Stimulated activated CD8-positive, alpha-beta memory T cell treated with anti-CD3 and anti-CD28 coated beads, Interleukin-12 subunit alpha, Interleukin-12 subunit beta, amount 100 ng/mL, for 24 hours (primary cell): Measurements from ENCODE around the gene MYORG.
A peak's percentile ranks its signal among the peaks of the same experiment; 100 is the strongest.

Experiments
- DNase-seq: peaks from one replicate; pipeline ENCODE4 v3.0.0-alpha.2; 2020; ENCODE audit errors: extremely low read depth

Gene MYORG

DNA sequence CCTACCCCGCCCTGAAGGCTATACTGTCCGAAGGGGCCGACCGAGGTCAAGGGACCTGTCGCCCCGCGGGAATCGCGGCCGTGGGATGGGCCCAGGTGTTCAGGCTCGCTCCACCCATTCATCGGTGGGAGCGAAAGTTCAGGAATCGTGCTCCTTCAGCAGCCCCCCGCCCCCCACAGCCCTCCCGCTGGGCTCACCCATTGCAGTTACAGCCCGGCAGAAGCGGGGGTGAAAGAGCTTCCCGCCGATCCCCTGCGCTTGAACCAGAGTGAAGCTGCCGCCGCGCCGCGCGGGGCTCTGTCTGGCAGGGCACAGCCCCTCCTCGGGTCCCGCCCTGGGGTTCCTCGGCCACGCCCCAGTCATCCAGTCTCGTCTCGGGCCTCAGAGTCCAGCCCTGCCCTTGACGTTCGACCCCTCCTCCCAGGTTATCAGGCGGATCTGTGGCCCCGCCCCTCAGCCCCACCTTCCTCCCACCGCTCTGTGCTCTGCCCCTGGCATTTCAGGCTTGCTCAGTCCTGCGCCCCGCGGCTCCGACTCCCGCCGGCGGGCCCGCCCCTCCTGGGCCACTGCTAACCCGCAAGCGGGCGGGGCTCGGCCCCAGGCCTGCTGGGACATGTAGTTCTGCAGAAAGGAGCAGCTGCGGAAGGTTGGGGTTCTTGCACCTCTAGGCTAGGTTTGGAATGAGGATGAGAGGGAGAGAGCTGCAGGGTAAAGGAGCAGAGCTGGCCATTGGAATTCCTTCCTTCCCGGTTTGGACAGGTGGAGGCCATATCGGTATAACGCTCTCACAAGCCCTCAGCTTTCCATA is at the start of gene MYORG:
Gene MYORG, minus strand, starts transcription at position 303 of the 808 bp plus-strand sequence. CDS start 3,955 bp downstream, outside the sequence.
- DNase-seq = peak; percentile 96

DNA sequence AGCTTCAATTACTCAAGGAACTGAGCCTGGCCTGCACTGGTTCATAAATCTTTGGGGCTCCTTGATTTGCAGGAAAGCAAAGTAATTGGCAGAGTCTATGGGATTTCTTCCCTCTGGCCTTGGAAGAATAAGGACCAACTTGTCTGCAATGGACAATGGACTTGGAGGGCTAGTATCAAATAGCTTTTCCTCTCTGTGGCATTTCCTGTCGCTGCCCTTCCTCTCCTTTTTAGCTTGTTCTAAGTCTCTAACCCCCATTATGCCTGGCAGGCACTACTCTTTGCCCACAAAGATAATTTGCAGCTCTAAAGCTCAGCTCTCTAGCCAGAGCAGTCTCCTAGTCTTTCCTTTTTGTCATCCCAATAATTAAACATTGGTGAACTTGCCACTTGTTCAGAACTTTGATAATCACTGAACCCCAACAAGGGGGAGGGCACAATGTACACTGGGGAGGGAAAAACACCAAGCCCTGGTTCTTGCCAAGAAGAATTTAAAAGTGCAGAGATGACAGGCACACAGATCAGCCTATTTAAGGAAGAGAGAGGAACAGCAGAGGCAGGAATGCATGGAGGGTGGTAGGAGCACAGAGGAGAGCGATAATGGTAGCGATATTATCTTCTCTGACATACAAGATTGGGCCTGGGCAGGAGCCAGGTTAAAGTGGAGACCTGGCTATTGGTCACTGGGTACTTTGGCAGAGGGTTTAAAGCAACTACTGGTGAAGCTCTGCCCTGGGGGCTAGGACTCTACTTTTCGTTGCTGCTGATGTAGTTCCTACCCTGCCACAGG is 43.2 kb upstream of the MYORG start:
- no peak for DNase-seq

DNA sequence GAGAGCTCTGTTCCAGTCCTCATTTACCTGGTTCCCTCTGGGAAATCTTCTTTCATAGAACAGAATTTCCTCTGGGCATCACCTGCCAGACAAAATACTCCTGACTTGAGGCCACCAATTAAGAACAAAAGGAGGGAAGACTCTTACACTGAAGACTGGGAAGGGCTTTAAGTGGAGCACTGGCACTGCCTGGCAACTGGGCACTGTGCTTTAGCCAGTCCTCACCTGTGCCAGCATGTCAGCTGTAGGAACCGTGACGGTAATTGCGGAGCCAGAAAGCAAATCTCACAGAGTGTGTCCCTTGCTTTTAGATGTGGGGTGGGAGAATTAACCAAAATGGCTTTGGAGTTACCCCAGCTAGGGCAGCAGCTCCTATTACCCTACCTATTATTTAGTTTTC is 41.0 kb upstream of the MYORG start:
- DNase-seq = no peak

DNA sequence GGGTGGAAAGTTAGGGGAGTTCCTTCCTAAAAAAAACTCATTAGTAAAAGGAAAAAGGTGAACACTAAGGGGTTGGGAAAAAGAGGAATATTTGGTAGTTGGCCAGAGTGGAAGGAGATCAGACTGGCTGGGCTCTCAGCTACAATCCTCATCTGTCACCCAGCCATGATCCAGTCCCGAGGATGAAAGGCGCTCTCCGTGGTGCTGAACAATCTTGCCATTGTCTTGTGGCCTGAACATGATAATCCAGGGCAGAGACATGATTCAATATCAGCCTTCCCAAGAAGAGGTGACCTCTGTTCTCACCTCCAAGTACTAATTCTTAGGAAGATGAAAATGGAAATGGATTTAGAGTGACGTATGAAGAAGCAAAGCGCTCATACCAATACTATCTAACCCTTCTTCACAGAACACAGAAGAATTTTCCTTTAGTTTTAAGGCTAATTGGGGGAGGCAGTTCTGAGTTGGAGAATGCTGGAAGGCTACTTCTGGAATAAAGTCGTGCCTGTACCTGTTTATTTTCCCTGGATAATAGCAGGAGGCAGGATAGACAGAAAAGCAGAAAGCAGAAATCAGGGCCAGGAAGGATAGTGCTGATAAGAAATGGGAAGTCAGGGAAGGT is 36.6 kb upstream of the MYORG start:
- DNase-seq = no peak

DNA sequence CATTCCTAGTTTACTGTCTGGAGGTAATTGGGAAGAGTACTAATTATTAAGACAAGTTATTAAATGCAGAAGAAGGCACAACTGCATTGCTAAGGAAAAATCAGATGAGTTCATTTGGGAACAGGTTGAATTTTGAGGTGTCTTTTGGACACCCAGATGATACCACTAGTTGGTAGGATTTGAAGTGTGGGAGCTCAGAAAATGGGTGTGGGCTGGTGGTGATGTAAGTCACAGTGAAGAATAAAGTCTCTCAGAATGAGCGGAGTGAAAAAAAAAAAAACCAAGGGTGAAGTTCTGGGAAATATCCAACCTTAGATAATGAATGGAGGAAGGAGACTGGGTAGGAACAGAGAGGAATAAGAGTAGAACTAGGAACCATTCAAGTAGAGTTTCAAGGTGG is 35.6 kb upstream of the MYORG start:
- no peak for DNase-seq

DNA sequence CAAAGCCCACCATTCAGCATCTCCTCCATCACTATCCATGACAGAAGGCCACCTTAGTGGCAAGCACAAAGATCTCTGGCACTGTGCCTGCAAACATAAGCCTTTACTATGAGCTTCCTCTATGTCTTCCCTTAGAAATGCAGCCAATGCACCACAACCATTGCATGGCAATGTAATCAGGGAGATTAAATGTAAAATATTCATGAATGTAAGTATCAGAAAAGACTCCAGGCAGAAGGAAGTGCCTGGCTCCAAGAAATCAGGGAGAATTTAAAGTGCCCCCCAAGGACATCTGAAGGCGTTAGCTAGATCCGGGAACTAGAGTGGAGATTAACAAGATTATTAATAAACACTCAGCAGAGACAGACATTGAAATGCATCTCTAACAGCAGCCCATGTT is 32.5 kb upstream of the MYORG start:
- DNase-seq = no peak

DNA sequence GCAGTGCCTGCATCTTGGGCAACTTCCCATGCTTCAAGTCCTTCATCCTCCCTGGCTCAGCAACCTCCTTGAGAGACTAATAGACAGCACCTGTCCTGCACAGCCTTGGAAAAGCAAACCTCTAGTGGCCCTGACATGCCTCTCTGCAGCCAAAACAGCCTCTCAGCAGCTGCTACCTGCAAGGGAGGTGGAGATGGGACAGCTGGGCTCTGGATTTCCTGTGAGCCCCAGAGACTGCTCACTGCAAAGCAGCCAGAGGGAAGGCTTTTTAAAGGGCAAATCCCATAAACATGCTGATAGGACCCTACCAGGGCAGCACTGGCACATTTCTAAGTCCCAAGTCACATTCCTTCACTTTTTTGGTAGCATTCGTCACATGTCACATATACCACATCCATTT is 31.5 kb upstream of the MYORG start:
- no peak for DNase-seq

DNA sequence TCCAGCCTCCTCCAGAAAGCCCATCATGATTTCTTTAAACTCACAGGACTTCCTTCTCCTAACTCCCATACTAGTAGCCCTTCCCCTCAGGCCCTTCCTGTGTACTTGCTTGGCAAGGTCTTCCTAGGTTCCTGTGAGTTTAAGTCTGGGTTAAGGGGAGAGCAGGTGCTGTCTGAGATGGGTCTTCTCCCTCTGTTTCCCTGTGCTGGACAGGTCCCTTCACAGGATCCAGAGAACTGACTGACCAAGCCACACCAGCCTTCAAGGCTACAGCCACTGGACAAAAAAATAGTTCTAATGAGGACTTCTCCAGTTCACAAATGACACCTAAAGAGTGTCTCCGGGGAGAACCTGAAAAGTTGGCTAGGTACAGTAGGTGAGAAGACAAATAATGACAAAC is 29.5 kb upstream of the MYORG start:
- DNase-seq = no peak

DNA sequence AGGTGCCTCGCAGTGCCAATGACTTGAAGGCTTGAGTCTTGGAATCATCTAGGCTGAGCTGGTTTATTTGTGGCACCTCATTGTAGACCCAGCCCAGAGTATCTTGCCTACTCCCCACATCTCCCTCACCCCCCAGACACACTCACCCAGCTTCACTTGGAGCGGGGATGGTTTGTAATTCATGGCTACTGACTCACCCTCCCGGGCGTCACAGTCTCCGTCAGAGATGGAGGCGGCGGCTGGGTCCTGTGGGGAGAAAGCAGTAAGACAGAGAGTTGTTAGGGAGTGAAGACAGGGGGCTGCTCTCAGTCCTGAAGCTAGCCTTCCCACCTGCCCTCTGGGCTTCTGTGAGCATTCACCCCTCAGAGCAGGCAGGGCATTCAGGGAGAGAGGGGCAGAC is 29.0 kb upstream of the MYORG start:
- DNase-seq = no peak

DNA sequence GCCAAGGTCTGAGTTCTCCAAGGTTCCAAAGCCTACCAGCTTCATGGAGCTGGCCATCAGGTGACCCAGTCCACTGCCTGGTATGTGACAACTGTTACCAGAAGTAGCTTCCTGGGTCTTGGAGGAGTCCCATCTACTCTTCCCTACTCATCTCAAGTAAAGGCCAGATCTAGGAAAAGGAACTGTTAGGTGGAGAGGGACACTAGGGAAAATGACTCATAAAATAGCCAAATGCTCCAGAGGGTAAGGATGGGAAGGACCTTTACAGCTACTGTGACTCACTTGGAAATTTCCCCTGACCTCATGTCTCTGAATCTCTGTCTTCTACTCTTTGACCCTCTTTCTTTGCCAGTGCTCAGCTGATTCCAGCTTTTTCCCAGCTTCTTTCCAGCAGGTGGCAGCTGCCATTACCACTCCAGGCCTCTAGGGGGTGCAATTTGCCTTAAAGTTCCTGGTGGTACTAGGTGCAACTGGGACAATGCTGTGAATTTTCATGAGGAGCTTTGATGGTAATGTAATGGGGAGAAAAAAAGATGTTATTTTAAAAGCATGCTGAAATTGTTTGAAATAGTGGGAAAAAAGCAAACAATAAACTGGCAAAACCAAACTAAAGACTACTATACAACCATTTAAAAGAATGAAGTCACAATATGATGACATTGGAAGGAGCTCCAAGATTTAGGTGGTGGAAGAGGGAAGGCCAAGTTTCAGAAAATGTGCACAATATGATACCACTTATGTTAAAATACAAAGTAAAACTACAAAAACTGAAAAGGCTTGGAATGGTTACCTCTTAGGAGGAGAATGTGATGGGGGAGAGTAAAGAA is 27.1 kb upstream of the MYORG start:
- no peak for DNase-seq

DNA sequence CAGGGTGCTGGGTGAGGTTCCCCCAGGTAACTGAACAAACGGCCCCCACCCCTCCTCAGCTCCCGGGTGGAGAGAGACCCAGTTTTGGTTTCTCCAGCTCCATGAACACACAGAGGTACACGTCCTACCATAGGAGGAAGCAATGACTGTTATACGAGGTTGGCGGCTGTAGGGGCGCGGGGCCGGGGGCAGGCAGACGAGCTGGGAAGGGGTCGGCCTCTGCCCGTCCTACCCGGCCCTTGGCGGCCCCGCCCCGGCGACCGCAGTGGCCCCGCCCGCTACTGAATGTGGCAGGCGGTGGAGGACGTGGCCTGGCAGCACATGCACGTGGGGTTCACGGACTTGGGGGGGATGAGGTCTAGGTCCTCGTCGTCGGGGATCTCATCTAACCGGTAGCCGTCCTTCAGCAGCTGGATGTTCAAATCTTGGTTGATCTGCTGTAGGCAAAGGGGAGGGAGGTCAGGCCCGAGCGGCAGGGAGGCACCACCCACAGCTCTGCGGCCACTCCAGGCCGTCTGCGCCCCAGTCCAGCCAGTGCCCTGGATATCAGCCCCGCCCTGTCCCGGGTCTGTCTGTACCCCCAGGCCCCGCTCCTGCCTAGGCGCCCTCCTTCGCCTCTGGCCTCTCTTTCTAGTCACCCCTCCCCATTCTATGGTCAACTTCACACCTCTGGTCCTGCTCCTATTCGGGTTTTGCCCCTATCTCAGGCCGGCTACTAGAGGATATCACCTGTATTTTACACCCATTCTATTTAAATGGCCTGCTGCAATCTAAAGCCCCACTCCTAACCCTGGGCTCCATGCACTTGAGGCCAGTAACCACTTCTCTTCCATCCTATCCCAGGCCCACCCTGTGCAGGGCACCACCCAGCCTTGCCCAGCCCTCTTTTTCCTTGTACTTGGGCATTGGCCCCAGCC is 24.2 kb upstream of the MYORG start:
- no peak for DNase-seq

DNA sequence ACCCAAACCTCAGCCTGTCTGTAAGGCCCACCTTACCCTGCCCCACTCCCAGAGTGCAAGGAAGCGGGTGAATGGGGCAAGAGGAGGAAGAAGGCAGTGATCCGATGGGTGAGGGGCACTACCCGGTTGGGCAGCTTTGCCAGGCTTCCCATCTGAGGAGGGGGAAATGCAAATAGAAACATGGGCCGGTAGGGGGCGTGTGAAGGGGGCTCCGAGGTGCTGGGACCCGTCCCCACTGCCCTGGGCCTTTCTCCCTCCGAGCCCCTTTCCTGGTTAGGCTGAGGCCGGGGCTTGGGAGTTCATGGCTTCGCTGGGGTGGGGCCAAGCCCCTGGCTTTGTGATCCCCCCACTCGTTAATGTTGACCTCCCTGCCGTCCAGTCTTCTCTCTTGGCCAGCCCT is 23.6 kb upstream of the MYORG start:
- DNase-seq = no peak

DNA sequence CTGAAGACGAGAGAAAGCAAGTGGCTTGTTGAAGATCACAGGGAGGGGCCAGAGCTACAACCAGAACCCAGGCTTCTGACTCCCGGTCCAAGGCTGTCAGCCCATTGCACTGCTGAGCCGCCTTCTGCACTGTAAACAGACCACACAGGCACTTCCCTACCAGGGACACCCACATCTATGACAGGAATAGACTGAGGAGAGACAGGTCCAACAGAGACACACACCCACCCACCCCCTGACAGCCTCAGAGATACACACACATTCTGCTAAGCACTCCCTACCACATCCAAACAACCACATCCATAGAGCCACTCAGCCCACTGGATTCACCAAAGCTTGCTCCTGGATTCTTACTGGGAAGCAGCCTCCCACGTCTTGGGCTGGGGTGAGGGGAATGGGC is 23.0 kb upstream of the MYORG start:
- DNase-seq = no peak

DNA sequence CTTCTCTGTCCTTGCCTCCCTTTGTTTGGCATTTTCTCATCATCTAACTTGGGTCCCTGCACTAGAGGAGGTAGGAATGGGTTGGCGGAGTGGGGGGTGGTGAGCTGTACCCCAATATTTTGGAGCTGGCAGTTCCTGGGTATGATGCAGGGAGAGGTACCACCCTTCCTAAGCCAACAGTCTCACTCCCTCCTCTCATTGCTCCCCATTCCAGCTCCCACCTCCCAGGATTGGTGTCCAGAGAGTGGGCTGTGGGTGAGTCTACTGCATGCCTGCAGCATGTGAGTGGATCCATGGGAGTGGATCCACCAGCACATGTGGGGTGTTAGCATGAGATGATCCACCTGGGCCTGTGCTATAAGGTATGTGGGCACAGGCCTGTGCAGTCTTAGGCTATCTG is 22.2 kb upstream of the MYORG start:
- no peak for DNase-seq

DNA sequence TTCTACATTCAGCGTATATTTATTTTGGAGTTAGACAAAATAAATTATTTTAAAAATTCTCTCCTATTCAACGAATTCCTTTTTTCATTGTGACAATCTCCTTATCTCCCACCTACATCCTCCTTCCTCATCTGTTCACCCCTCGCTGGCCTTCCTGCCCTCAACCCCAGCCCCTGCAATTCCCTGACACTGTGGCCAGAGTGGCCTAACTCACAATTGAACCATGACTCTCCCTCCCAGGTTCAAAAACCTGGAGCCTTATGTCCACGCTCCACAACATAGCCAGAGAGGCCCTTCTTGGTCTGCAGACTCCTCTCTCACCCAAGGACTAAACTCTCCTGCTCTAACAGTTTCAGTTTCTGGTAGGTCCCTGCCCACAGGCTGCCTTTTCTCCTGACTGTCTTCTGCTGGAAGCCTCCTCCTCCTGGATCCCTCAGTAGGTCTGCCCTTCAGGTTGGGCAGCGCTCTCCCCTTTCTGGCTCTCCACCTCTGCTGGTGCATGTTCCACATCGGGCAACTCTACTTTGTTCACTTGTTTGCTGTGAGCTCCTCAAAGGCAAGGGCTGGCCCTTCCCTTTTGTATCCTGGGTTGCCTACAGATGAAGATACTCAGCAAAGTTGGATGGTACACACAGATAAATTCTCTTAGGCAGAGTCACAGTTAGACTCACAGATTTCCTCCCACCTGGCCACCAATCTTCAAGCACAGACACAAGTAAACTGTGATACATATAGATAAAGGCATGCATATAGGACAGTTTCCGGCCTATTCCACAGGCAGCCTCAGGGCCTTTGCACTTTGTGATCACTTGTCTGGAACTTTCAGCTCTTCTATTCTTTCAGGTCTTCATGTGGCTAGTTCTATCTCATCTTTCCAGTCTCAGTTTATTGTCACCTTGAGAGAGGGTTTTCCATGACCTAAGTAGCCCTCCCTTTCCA is 19.8 kb upstream of the MYORG start:
- no peak for DNase-seq

DNA sequence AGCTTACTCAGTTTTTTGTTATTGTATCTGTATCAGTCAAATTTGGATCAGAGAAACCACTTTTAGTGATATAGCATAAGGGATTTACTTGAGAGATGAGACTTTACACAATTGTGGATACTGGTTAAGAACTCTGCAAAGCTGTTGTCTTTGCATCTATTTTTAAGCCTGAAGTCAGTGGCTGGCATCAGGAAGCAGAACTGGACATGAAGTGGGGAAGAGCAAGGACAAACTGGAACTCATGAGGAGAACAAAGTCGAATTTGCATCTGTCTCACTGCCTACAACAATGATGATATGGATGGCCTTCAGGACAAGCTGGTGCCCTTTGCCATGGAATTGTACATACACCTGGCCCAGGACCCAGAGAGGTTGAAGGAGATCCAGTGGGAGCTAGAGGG is 15.8 kb upstream of the MYORG start:
- no peak for DNase-seq

DNA sequence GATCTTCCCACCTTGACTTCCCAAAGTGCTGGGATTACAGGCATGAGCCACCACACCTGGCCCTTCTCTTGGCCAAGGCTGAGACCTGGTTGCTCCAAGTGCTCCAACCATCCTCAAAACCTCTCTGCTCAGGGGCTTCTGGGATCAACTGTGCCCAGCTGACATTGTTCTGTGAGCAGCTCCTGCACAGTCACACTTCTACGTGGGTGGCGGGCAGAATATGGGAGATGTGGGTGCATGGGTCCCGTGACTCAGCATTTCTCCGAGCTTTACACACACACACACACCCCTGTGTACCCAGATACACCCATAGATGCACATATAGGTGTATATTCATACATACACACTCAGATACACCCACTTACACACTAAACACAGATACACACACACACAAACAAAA is 10.5 kb upstream of the MYORG start:
- no peak for DNase-seq

DNA sequence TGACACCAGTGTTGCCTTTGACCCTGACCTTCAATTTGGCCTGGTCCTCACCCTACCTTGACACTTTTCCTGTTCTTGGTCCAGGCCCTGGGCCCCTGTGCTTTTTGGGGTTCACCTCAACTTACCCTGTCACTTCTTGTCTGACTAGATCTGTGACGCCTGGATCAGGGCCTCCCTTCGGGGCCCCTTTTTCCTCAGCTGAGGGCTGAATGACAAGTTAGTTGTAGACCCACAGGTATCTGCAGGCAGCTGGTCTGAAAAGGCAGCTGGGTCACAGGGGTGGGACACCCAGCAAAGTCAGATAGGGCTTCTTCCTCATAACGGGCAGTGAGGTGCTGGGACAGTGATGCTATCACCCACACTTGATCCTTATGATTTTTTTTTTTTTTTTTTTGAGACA is 10.0 kb upstream of the MYORG start:
- no peak for DNase-seq

DNA sequence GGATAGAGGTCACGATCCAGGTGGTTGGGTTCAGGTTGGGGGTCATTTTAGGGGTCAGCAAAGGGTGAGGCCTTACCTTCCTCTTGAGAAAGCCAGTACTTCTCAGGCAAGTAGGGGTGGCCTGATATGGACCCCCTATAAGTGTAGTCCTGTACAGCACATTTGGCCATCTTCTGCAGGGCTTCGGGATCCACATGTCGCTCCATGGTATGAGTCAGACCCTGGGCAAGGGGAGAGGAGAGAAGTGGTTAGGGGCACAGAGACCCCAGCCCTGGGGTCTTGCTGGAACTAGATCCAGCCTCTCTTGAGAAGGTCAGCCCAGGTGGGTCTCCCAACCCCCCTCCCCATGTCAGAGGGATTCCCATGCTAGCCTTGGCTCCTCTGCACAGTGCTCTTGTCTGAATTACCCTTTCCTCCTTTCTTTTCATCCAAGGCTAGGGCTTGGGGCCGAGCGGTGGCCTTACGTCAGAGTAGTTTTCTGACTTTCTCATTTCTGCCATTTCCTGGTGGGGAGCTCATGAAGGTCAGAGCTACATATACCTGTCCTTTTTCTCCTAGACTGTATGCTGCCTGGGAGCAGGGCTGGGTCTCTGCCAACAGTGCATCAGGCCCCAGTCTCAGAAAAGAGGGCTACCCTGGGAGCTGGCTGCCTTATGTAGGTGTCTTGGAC is 9.0 kb upstream of the MYORG start:
- no peak for DNase-seq
